KBM-7 (cell line): ENCODE measurements around the gene ITFG1.

ENCODE experiments used
- DNase-seq: peaks from one replicate; pipeline ENCODE4 v3.0.0-alpha.2; 2015
- in situ Hi-C: fragments of 300-500 bp; cut with MboI; formaldehyde crosslinking; loops from 2 replicates; pipeline ENCODE4 v1.14.3; 2020; ENCODE audit warnings: low sequenced_read_pairs, low pct_unique_long_range_greater_than_20kb, mixed read lengths

ITFG1 gene

DNA sequence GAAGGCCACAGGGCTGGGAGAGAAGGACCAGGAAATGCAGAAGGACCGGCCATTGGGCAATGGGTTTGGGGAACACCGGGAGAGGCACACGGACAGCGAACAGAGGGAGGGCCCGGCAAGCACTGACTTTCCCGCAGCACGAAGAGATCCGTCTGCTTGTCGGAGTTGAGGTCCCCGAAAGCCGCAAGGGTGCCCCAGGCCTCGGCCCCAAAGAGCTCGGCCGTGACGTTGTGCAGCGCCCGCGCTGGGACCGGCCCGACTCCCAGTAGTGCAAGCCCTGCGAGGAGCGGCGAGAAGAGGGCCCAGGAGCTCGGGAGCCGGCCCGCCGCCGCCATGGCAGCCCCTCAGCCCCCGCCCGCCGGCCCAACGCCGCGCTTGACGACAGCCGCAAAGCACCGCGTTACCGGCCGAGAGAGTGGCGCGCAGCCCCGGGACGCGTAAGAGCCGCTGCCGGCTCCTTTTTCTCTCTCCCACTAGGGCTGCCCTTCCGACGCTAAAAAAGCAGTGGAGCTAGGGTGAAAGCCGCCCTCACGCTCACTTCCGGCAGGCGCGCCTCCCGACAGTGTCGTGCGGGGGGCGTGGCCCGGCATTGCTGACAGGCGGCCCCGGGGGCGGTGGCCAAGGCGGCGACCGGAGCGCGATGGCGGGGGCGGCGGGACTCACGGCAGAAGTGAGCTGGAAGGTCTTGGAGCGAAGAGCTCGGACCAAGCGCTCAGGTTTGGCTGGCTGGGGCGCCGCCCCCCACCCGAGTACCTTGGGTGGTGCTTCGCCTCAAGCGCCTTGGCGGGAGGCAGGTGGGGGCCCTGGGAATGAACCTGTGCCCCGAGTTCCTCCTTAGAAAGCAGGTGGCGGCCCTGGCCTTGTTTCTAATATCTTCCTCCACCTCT lies at the start of gene ITFG1, which contains the start of gene PHKB:
Gene ITFG1 (minus strand): TSS at position 353 of the 887 bp plus-strand sequence. CDS start 18 bp downstream, at position 335.
Gene PHKB (plus strand): TSS at position 621 of the 887 bp plus-strand sequence. CDS start 20 bp downstream, at position 641.
- peak; percentile 95 for DNase-seq
- in situ Hi-C loops: no loop called here

DNA sequence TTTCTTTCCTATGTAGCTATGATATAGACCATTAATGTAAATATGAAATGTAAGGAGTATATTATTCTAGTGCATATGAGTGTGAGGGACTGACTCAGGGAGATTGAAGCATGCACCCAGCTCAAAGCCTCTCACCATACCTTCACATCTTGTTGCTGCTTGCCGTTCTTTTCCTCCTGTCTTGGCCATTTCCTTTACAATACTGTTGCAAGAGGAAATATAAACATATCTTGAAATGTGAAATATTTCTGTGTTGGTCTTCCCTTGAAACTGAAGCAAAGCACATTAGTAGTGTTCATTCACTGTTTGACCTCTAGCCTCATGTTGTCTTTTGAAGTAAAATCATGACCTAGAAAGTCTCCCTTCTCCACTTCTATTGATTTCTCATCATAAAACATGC lies 46.8 kb upstream of the ITFG1 start:
- in situ Hi-C loops: no loop called here
- no peak for DNase-seq

DNA sequence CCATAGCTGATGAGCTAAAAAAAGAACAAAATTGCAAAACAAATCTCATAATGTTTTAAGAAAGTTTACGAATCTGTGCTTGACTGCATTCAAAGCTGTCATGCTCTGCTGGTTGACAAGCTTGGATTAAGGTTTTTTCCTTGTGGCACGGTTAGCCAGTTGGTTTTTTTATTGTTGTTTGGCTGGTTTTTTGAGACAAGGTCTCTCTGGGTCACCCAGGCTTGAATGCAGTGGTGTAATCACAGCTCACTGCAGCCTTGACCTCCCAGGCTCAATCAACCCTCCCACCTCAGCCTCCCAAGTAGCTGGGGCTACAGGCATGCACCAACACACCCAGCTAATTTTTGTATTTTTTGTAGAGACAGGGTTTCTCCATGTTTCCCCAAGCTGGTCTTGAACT lies 45.9 kb upstream of the ITFG1 start:
- in situ Hi-C loops: no loop called here
- DNase-seq: no peak

DNA sequence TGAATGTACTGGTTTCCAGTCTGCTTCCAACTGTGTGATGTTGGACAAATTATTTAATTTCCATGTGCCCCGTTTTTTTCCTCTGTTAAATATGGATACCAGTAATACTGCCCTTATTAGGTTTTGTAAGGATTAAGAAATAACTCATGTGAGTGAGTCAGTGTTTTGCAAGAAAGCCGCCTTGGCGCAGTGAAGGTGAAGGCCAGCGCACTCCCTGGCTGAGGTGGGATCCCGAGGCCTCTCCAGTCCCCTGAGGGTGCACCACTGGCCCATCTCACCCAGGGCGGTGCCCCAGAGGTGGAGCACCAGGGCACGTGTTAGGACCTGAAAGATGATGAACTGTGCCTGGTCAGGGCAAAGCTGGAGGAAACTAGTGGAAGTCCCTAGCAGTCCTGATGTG lies 43.7 kb upstream of the ITFG1 start:
- in situ Hi-C loops: no loop called here
- DNase-seq: no peak

DNA sequence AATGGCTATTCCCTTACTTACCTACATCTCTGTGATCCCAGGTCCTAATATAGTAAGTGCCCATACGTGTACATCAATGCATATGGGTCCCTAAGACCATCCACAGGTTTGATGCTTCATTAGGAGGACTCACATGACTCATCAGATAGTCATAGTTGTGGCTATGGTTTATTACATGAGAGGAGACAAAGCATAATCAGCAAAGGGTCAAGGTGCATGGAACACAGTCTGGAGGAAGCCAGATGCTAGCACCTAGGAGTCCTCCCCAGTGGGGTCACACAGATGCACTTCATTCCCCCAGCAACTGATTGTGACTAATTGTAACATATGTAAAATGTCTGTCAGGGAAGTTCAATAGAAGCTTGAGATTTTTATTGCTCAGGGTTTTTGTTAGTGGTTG lies 43.1 kb upstream of the ITFG1 start:
- no peak for DNase-seq
- in situ Hi-C loops: no loop called here

DNA sequence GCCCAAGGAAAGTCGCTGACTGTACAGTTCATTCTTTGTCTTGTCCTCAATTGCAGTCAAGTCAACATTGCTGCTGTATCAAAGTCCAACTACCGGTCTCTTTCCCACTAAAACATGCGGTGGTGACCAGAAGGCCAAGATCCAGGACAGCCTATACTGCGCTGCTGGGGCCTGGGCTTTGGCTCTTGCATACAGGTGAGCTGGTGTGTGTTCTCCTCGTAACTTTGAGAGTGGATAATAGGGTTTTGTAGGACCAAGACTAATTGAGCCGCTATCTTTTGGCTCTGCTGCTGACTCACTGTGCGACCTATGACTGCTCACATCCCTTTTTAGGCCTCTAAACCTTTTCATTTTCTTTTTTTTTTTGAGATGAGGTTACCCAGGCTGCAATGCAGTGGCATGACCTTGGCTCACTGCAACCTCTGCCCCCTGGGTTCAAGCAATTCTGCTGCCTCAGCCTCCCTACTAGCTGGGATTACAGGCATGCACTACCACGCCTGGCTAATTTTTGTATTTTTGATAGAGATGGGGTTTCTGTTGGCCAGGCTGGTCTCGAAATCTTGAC lies 38.9 kb upstream of the ITFG1 start:
- no peak for DNase-seq
- in situ Hi-C loops: no loop called here

DNA sequence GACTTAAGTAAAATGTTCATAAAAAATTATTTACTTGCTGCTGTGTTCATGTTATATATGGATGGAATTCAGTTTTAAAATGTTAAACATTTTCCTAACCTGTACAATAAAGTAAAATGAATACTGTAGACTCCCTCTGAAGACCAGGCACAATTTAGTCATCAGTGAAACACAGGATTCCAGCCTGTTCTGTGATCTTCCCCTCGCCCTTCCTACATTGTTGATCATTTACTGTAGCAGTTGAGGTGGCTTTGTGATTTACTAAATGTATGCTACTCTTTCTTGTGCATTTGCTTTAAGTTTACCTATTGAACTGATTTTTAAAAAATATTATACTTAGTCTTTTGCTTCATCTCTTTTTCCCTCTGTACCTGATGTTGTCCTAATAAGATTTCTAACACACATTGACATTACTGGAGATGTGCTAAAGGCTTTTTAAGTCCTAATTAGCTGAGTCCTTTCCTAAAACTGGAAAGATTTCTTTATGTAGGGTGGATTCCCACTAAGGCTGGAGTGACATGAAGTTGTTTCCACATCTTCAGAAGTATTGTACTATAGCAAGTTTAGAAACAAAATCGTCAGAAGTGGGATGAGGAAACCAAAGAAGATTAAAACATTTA lies 38.3 kb upstream of the ITFG1 start:
- DNase-seq: no peak
- in situ Hi-C loops: no loop called here

DNA sequence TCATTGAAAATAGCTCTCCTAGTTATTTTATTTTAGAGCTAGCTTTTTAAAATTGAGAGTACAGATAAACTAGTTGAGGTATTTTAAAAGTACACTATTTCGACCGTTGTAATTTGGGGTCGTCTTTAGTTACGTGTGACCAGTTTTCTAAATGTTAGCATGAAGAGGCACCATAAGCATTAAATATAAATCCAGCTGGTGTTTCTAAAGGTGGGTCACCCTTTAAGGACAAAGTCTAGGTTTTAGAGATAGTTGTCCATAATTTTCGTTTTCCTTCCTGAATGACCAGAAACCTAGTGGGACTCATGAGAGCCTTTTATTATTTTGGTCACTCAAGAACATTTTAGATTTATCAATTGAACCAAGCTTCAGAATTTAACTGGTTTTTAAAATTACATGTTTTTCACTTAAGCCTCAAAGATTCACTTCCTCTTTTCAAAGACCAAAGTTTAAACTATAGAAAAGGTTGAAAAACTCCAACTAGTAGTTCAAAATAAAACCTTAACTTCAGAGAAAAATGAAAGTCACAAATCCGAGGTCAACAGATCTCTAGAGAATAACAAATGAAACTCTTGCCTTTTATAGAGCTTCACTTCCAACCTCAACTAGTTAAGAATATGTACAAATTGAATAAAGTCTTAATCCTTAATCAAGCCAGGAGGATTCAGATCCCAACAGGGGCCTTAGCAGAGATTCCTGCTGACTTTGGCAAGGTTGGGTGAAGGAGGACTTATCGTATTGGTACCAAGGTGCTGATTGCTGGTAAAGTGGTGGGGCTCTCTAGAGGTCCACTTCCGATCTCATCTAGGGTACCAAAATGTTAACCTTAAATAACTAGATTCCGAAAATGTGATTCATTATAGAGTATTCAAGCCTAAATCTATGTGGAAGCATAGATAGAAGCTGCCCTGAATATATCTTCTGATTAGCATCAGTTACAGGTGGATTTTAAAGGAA lies 32.8 kb upstream of the ITFG1 start:
- in situ Hi-C loops: no loop called here
- DNase-seq: peak; percentile 50

DNA sequence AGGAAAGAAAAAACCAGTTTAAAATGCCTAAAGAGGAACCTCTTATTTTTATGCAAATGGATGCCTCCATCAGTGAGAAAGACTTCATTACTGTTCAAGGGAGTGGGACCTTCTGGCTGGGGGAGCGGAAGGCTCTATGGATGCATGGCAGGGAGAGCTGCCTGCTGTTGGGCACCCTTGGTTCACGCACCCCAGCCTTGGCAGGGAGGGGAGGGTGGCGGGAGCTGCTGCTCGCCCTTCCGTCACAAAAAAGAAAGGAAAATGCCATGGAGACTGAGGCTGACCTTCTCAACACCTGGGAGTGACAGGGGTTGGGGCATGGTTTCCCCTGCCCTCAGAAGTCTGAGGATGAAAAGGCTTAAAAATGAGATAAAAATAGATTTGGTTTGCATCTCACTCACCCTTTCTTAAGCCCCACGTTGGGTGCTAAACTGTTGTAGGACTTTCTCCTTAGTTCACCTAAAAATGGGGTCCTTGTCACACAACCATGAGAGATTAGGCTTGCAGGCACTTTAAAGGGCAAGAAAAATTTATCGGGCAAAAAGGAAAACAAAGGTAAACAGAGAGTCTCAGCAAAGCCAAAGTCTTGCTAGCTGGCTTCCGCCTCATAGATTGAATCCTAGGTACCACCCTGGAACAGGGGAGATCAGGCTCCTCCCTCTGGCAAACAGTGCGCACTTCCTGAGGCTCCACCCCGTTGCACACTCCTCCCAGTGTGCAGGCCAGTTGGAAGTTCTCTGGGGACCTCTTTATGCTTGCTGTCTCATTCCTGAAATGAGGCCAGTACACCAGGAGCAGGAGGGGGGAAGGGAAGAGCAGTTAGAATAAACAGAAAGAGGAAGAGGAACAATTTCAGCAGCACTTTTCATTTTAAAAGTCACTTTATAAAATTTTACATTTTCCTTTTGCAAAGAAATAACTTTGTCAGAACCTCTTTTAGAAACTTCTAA lies 31.8 kb upstream of the ITFG1 start:
- DNase-seq: peak; percentile 92
- in situ Hi-C loops: no loop called here

DNA sequence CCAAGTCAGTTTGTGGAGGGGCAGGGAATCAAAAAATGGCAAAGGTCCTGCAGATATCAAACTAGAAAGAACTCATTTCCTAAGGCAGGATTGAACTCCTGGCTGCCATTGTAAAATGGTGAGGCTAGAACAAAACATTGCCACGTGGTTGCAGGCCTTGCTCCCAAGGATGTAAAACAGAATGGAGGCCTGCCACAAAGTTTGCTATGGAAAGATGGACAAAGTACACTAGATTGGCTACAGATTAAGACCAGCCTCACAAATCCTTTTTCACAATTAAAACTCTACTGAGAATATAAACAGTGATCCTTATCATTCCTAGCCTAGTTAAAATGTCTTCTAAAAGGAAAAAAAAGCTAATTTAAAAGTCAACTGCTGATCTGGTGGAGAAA lies 31.2 kb upstream of the ITFG1 start:
- DNase-seq: no peak
- in situ Hi-C loops: no loop called here

DNA sequence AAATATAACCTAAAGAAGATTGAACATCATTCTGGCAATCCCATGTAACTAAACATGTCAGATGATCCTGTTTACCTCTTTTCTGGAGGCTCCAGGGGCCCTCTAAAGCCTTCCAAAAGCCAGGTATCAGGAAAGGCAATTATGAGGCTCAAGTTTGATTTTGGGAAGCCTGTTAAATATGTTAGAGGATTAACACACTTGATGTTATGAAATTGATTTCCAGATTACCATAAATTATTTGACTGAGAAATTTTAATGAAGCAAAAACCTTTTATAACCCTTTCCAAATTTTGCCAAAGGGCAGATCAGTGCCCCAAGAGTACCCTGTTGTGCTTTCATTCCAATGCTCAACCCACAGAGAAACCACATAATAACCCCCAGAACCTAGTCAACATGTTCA lies 29.6 kb upstream of the ITFG1 start:
- DNase-seq: no peak
- in situ Hi-C loops: no loop called here

DNA sequence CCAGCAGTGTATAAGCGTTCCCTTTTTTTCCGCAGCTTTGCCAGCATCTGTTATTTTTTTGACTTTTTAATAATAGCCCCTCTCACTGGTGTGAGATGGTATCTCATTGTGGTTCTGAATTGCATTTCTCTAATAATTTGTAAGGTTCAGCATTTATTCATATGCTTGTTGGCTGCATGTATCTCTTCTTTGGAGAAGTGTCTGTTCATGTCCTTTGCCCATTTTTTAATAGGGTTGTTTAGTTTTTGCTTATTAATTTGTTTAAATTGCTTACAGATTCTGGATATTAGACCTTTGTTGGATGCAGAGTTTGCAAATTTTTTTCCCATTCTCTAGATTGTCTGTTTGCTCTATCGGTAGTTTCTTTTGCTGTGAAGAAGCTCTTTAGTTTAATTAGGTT lies 27.2 kb upstream of the ITFG1 start:
- in situ Hi-C loops: no loop called here
- DNase-seq: no peak

DNA sequence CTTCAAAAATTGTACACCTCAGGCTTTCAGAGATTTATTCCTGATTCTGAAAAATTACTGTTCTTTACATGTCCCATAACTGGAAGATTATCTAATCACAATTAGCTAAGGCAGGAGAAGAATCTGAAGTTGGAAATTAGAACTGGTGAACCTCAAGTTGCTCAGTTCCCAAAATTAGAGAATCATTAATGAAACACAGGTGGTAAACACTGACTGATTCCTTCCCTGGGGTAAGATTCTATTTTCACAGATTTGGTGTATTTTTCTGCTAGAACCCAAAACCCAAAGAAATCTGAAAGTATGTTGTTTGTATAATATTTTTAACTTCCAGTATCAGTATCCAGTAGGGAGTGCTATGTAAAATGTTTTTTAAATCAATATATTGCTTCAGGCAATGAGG lies 26.0 kb upstream of the ITFG1 start:
- no peak for DNase-seq
- in situ Hi-C loops: no loop called here

DNA sequence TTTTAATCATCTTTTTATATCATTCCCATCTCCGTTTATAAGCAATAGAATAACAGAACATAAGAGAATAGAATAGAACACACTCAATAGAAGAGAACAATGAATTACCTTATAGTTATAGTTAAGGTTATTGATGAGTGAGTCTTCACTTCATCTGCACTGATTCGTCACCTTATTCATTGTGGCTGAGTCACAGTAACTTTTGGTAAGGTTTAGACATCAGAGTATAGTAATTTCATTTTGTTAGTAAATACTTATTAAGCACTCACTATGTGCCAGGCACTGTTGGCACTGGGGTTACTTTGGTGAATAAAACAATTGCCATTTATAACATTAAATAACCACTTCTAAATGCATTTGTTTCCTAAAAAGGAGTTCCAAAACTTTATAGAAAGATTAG lies 22.8 kb upstream of the ITFG1 start:
- no peak for DNase-seq
- in situ Hi-C loops: no loop called here

DNA sequence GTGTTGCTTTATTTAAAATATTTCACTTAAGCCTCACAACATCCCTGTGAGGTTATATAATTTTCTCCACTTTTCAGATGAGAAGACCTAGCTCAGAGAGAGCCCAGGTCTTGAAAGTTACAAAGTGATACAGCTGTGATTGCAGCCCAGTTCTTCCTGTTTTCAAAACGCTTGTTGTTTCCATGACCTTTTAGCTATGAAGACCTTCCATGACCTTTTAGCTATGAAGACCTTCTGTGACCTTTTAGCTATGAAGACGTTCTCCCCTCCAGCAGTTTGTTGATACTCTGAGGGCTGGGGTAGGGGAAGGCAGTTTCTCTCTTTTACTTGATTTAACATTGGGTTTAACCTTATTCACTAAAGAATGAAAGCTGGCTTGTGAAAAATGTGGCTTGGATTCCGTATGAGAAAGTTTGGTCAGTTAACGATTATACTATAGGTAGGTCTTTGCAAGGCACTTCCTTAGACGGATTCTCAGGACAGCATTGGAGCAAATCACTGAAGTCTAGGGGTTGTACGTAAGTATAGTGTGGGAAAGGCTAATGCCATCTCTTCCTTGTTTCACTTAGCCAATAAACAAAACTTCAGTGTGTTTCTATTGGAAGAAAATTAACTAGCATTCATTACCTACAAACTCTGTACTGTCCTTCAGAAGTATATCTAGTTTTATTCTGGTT lies 21.0 kb upstream of the ITFG1 start:
- no peak for DNase-seq
- in situ Hi-C loops: no loop called here

DNA sequence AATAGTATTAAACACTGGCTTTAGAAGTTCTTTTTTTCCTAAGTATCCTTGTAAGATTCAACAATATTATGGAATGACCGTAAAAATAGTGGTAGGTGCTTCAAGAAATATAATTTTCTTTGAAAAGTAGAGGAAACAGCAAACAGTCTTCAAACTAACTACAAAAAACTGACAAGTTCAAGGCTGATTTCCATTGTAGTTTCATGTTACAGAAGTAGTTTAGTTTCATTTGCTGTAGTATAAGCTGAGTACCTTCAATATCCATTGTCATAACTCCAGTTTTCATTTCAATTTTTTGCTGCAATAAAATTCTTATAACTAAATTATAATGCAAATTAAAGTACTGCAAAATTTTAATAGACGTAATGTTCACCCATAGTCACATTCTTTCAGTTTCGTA lies 19.5 kb upstream of the ITFG1 start:
- in situ Hi-C loops: no loop called here
- DNase-seq: no peak

DNA sequence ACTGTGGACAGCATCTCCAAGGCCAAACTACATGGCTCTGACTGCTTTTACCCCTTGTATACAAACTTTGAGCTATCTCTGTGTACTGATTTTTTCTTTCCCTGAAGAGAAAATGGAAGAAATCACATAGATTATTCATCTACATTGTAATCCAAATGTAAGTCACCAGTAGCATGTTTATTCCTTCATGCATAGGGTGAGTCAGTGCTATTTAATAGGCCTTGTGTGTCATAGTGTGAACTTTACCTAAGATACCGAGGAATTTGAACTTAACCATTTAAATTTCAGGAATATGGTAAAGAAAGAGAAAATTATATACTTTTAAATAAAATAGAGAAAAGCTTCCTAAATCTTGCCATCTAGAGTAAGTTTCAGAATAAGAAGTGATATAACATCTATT lies 16.8 kb upstream of the ITFG1 start:
- in situ Hi-C loops: no loop called here
- DNase-seq: no peak
